HG02798 (cell line): ENCODE measurements around the gene GSK3B.

Experiments
- ATAC-seq: cut with Tn5 transposase; IDR thresholded peaks from one replicate; pipeline ENCODE4 v1.9.1; 2021; ENCODE audit warnings: mild to moderate bottlenecking; ENCODE audit not compliant: unreplicated experiment, poor library complexity

GSK3B gene

GRCh38 chr3:119834754-119835370 lies 259.4 kb downstream of the GSK3B start:
- peak; percentile 61 for ATAC-seq

GRCh38 chr3:119831941-119832371 lies 262.3 kb downstream of the GSK3B start:
- ATAC-seq = no peak

GRCh38 chr3:119831022-119831421 lies 263.2 kb downstream of the GSK3B start:
- ATAC-seq = no peak

- ATAC-seq = no peak
These were observed 264.8 kb downstream of the GSK3B start for GRCh38 chr3:119829420-119829819.

GRCh38 chr3:119826711-119827608 lies 267.3 kb downstream of the GSK3B start:
- ATAC-seq = no peak

- ATAC-seq = no peak
These were observed 268.4 kb downstream of the GSK3B start for GRCh38 chr3:119825820-119826219.

GRCh38 chr3:119819806-119820205 lies 274.4 kb downstream of the GSK3B start:
- no peak for ATAC-seq

- no peak for ATAC-seq
These were observed 275.3 kb downstream of the GSK3B start for GRCh38 chr3:119818937-119819336.

GRCh38 chr3:119817583-119818363 lies 276.5 kb downstream of the GSK3B start:
- ATAC-seq = no peak

GRCh38 chr3:119817071-119817470 lies 277.2 kb downstream of the GSK3B start:
- no peak for ATAC-seq

GRCh38 chr3:119815716-119816115 lies 278.5 kb downstream of the GSK3B start:
- ATAC-seq = no peak

- no peak for ATAC-seq
These were observed 281.7 kb downstream of the GSK3B start for GRCh38 chr3:119812491-119813058.

- ATAC-seq = peak; percentile 87
These were observed 284.2 kb downstream of the GSK3B start for GRCh38 chr3:119810018-119810435.

- ATAC-seq = peak; percentile 29
These were observed 284.8 kb downstream of the GSK3B start for GRCh38 chr3:119809249-119810017.

GRCh38 chr3:119808843-119809242 lies 285.4 kb downstream of the GSK3B start:
- ATAC-seq = no peak

GRCh38 chr3:119808244-119808643 lies 286.0 kb downstream of the GSK3B start:
- ATAC-seq = no peak

GRCh38 chr3:119800844-119801243 lies 293.4 kb downstream of the GSK3B start:
- no peak for ATAC-seq

- ATAC-seq = no peak
These were observed 297.5 kb downstream of the GSK3B start for GRCh38 chr3:119796785-119797184.

- ATAC-seq = no peak
These were observed 297.9 kb downstream of the GSK3B start for GRCh38 chr3:119796368-119796767.

- ATAC-seq = no peak
These were observed 298.4 kb downstream of the GSK3B start for GRCh38 chr3:119795849-119796248.
